Progenitor cell of endocrine pancreas (in vitro differentiated cells): ENCODE data around the gene SLC13A2. TPM values are rescaled to one million over a fixed set of nuclear protein-coding genes. Genes with fewer than 3 reads are reported as not detected.
"Not testable (repeated sequence)": the region's sequence is repeated elsewhere in the genome, so short reads cannot be mapped to it uniquely, and the experiment has no call there.

Experiments used
- DNase-seq: peaks from one replicate; pipeline ENCODE4 v3.0.0; 2021; ENCODE audit warnings: low spot score; ENCODE audit not compliant: unreplicated experiment
- H3K27ac Mint-ChIP-seq: 2 replicates; pipeline ENCODE4 v1.8.0; 2021; ENCODE audit warnings: mild to moderate bottlenecking, moderate library complexity, mixed read lengths
- H3K27me3 Mint-ChIP-seq: 2 replicates; pipeline ENCODE4 v1.8.0; 2021; ENCODE audit warnings: mixed read lengths
- H3K36me3 Mint-ChIP-seq: 2 replicates; pipeline ENCODE4 v1.8.0; 2022; ENCODE audit warnings: mixed read lengths; ENCODE audit not compliant: insufficient read depth
- H3K4me1 Mint-ChIP-seq: 2 replicates; pipeline ENCODE4 v1.8.0; 2021; ENCODE audit warnings: low read depth, mixed read lengths
- H3K4me3 Mint-ChIP-seq: 2 replicates; pipeline ENCODE4 v1.8.0; 2021; ENCODE audit warnings: low read depth, mild to moderate bottlenecking, moderate library complexity, mixed read lengths
- H3K9me3 Mint-ChIP-seq: 2 replicates; pipeline ENCODE4 v1.8.0; 2021; ENCODE audit warnings: low read depth, mixed read lengths
- total RNA-seq: library from RNA; stranded (reverse); gene quantifications from 2 replicates; pipeline ENCODE4 v1.2.1, GENCODE V29; 2021
- TF ChIP-seq, protein P1 (sequence below): fragments of 200-600 bp; sonication (generic); IDR thresholded peaks from one replicate; pipeline ENCODE4 v1.5.0; 2021; ENCODE audit warnings: antibody characterized with exemption, mild to moderate bottlenecking; ENCODE audit not compliant: unreplicated experiment

SLC13A2 gene
- total RNA-seq, 1 donor from 2014 or later = 0.31 TPM

DNA sequence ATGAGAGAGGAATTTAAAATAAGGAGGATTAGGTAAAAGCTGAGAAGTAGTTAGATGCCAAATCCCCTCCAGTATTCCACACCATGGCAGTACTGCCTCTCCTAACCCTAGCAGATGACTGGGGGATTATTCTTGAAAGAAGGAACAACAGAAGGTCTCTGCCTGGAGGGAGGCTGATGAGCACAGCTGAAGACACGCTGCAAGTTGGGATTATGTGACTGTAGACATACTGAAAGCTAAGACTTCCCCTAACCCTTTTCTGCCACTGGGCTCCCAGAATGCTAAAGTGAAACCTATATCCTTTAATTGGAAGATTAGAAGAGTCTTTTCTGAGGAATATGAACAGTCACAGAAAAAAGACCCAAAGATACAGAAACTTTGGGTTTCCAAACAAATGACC lies 39.7 kb upstream of the SLC13A2 start:
- Mint-ChIP-seq H3K4me1 (no peaks in the 10 kb centered on the region), H3K4me3 (no peak overlapping the region), H3K9me3 (no peaks in the 10 kb centered on the region), H3K27ac (no peak overlapping the region), H3K36me3 (no peaks in the 10 kb centered on the region), H3K27me3 (no peaks in the 10 kb centered on the region)
- TF ChIP-seq, protein P1, sequence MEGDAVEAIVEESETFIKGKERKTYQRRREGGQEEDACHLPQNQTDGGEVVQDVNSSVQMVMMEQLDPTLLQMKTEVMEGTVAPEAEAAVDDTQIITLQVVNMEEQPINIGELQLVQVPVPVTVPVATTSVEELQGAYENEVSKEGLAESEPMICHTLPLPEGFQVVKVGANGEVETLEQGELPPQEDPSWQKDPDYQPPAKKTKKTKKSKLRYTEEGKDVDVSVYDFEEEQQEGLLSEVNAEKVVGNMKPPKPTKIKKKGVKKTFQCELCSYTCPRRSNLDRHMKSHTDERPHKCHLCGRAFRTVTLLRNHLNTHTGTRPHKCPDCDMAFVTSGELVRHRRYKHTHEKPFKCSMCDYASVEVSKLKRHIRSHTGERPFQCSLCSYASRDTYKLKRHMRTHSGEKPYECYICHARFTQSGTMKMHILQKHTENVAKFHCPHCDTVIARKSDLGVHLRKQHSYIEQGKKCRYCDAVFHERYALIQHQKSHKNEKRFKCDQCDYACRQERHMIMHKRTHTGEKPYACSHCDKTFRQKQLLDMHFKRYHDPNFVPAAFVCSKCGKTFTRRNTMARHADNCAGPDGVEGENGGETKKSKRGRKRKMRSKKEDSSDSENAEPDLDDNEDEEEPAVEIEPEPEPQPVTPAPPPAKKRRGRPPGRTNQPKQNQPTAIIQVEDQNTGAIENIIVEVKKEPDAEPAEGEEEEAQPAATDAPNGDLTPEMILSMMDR = no peak
- no peak for DNase-seq

DNA sequence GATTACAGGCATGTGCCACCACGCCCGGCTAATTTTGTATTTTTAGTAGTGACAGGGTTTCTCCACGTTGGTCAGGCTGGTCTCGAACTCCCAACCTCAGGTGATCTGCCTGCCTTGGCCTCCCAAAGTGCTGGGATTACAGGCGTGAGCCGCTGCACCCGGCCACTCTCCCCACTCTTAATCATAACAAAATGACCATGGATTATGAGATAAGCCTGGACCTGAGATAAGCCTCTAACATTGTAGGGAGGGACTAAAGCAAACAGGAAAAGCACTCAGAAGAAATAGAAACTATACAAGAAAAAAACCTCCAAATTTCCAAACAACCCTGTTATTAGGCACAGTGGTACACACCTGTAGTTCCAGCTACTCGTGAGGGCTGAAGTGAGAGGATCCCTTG lies 39.1 kb upstream of the SLC13A2 start:
- not testable (repeated sequence) for H3K4me3 Mint-ChIP-seq, H3K27ac Mint-ChIP-seq, H3K4me1 Mint-ChIP-seq, H3K9me3 Mint-ChIP-seq, H3K27me3 Mint-ChIP-seq, DNase-seq, H3K36me3 Mint-ChIP-seq

DNA sequence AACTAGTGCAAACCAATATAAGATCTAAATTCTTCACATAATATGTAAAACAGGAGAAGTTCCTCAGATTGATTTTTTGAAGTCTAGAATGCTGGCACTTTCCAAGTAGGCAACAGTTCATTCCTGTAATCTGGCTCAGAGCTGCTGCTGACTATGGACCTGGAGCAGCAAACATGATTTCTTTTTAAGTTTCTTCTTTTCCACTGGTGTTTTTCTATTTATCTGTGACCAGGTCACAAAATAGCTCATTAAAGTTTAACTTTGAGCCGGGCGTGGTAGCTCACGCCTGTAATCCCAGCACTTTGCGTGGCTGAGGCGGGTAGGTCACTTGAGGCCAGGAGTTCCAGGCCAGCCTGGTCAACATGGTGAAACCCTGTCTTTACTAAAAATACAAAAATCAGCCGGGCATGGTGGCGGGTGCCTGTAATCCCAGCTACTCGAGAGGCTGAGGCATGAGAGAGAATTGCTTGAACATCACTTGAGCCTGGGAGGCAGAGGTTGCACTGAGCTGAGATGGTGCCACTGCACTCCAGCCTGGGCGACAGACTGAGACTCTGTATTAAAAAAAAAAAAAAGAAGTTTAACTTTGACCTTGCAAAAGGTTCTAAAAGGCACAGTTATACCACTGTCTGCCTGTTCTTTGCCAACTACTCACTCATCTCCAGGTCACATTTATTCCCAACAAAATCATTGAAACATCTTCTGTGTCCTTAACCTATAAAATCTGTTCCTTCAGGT lies 29.4 kb upstream of the SLC13A2 start:
- Mint-ChIP-seq H3K4me1 (no peaks in the 10 kb centered on the region), H3K9me3 (no peaks in the 10 kb centered on the region), H3K27me3 (peaks cover 5% of the 10 kb centered on the region), H3K4me3 (no peak overlapping the region), H3K27ac (no peak overlapping the region), H3K36me3 (no peaks in the 10 kb centered on the region)
- TF ChIP-seq, protein P1 = no peak
- DNase-seq = no peak

DNA sequence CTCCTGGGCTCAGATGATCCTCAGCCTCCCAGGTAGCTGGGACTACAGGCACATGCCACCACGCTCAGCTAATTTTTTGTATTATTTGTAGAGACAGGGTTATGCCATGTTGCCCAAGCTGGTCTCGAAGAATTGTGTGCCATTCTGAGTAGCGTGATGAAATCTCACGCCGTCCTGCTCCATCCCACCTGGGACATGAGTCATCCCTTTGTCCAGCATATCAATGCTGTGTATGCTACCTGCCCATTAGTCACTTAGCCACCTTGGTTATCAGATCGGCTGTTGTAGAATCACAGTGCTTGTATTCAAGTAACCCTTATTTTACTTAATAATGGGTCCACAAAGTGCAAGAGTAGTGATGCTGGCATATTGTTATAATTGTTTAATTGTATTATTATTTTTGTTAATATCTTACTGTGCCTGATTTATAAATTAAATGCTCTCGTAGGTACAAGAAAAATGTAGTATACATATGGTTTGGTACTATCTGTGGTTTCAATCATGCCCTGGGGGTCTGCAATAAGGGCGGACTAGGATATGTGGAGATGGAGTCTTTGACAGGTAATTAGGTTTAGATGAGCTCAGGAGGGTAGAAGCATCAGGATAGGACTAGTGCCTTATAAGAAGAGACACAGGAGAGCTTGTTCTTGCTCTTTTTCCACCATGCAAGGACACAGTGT lies 26.6 kb upstream of the SLC13A2 start:
- no peak overlapping the region for H3K4me3 Mint-ChIP-seq
- TF ChIP-seq, protein P1 = no peak
- peaks cover 3% of the 10 kb centered on the region for H3K27me3 Mint-ChIP-seq
- H3K9me3 Mint-ChIP-seq = peaks cover 8% of the 10 kb centered on the region
- H3K36me3 Mint-ChIP-seq = no peaks in the 10 kb centered on the region
- no peaks in the 10 kb centered on the region for H3K4me1 Mint-ChIP-seq
- DNase-seq = no peak
- no peak overlapping the region for H3K27ac Mint-ChIP-seq

DNA sequence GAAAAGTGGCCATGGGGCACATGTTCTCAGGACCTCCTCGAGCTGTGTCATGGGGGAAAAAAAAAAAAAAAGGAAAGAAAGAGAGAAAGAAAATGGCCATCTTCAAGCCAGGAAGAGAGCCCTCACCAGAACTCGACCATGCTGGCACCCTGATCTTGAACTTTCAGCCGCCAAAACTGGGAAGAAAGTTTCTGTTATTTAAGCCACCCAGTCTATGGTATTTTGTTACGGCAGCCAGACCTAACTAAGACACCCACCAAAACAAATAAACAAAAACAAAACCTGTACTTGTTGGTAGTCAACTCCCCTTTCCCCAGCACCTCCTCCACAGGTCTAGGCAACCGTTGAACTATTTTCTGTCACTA lies 26.1 kb upstream of the SLC13A2 start:
- TF ChIP-seq, protein P1 = no peak
- H3K27me3 Mint-ChIP-seq = peaks cover 3% of the 10 kb centered on the region
- H3K9me3 Mint-ChIP-seq = peaks cover 10% of the 10 kb centered on the region
- H3K36me3 Mint-ChIP-seq = no peaks in the 10 kb centered on the region
- DNase-seq = no peak
- no peaks in the 10 kb centered on the region for H3K4me1 Mint-ChIP-seq
- H3K4me3 Mint-ChIP-seq = no peak overlapping the region
- H3K27ac Mint-ChIP-seq = no peak overlapping the region

DNA sequence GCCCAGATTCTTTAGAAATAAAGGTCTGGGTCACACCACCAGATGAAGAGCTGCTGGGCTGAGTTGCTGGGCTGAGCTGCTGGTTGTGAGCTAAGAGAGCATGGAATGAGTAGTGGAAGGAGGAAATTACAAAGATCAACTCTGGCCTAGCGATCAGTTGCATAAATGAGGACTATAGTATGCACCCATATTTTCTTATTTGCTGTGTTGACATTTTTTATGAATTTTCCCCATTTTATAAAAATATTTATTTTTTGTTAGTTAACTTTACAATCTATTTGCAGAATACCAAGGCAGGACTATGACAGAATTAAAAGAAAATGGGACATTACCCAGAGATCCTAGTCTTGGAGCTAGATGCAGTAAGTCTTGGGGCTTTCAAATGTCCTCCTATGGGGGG lies 23.6 kb upstream of the SLC13A2 start:
- no peaks in the 10 kb centered on the region for H3K4me1 Mint-ChIP-seq
- H3K36me3 Mint-ChIP-seq = no peaks in the 10 kb centered on the region
- DNase-seq = no peak
- no peak overlapping the region for H3K4me3 Mint-ChIP-seq
- TF ChIP-seq, protein P1 = no peak
- no peak overlapping the region for H3K27ac Mint-ChIP-seq
- H3K27me3 Mint-ChIP-seq = peaks cover 3% of the 10 kb centered on the region
- H3K9me3 Mint-ChIP-seq = peaks cover 13% of the 10 kb centered on the region
